ENCODE measurements around the gene CXCL3. TPM values are rescaled to one million over a fixed set of nuclear protein-coding genes. Genes with fewer than 3 reads are reported as not detected.

Gene CXCL3
- total RNA-seq, 1 experiment from 2014 or later, result 1.9 TPM

DNA sequence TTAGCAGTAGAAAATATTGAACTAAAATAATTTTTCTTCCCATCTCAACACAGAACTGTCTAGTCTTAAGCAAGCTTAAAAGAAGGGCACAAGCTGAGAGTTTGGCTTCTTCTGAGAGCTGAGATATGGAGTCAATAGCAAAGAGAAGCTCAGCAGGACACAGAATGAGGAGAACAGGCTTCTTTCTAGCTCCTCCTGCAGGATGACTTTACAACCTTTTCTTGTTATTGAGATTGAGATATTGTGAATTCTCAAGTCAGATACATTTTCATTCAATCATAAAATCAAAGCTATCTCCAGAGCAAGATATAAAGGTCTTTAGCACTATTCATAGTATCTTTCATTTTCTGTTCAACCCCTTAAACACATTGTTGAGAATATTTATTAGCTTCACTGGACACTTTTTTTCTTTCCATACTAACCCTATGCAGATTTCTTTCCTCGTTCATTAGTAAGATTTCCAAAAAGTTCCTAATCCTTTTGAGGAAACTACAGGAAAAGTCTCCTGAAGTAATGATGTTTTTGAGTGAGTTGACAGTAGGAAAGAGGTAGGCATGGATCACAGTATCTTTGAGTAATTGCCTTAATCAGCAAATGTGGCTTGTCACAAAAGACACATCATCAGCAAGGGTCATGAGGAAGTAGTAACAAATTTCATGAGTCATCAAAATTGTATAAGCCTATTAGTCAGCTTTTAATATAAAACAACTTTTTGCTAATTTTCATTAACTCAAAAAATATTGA, 17.8 kb upstream of the CXCL3 start (continued):
- no peak for TF ChIP-seq ZBTB33 (IDR thresholded peaks at IDR 0.05; ENCODE audit: extremely low read depth, insufficient replicate concordance, low read length)

DNA sequence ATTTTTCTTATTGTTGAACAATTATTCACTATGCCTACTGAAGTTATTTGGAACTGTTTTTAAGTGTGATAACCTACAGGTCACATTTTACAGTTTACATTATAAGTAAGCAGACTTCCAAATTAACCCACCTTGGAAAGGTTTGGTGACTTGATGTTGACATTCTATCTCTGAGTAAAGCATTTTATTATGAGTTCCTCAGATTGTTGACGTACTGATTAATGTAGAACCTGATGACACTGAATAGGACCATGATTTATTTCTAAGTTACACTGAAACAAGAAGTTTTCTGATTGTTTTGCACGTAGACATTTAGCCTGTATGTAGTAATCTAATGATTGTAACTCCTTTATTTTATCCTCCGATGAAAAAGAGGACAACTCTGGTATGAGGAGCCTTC, 17.0 kb upstream of the CXCL3 start:
- POLR2A ChIA-PET, result interaction anchor here (1.2 to 2.4 kb wide), 3 partner anchors 10 to 43 kb away, joined by 3 to 7 read pairs (median 6); partner anchors contain the start of gene CXCL2
- intact Hi-C loops (cut with micrococcal nuclease), result loop anchor here (5.0 kb wide), 1 partner anchor 42 kb away; the partner anchor contains the start of gene CXCL2
- no peaks in the 10 kb centered on the region for H3K36me3 ChIP-seq (ENCODE audit: control insufficient read depth in 1 of 2, insufficient read depth in 2 of 2, low read length in 2 of 2)
- TF ChIP-seq RAD21 (IDR thresholded peaks at IDR 0.05; ENCODE audit: low read depth) (no peak), ZBTB33 (IDR thresholded peaks at IDR 0.05; ENCODE audit: extremely low read depth, insufficient replicate concordance, low read length) (no peak), ZNF274 (IDR thresholded peaks at IDR 0.05; ENCODE audit: low read depth, low read length) (no peak), POLR2AphosphoS5 (IDR thresholded peaks at IDR 0.05; ENCODE audit: low read depth, low read length) (no peak), ZFX (IDR thresholded peaks at IDR 0.05) (no peak), EZH2phosphoT487 (IDR thresholded peaks at IDR 0.05; ENCODE audit: borderline replicate concordance) (no peak)
- H3K9ac ChIP-seq (ENCODE audit: low read length), result no peak overlapping the region
- BruUV-seq (replicated peaks), result no TSS peak
- DNase-seq (ENCODE audit: low read depth, low spot score) (no peak), ATAC-seq (no peak)
- H3K4me1 ChIP-seq (ENCODE audit: control insufficient read depth in 1 of 2, insufficient read depth in 2 of 2, low read length in 2 of 2), result peaks cover 8 to 15% of the 10 kb centered on the region in 2 experiments
- no peaks in the 10 kb centered on the region for H3K27me3 ChIP-seq (ENCODE audit: insufficient read depth, low read length)
- CTCF ChIA-PET, result interaction anchor here (0.6 to 1.9 kb wide), 5 partner anchors 11 to 79 kb away, joined by 3 to 7 read pairs (median 3); partner anchors contain the start of gene CXCL3
- H4K20me1 ChIP-seq (ENCODE audit: insufficient read depth), result no peaks in the 10 kb centered on the region
- no peaks in the 10 kb centered on the region for H3K9me2 ChIP-seq (ENCODE audit: insufficient read depth)
- peak overlapping the region; percentile 93 for H2AFZ ChIP-seq (ENCODE audit: low read depth, low read length, poor library complexity, severe bottlenecking)
- no peaks in the 10 kb centered on the region for H3K79me2 ChIP-seq (ENCODE audit: insufficient read depth, low read length)
- no peak overlapping the region for H3K27ac ChIP-seq (ENCODE audit: low read depth, low read length)
- RAD21 ChIA-PET (ENCODE audit: low non-redundant PET in 1 of 2, low total read pairs in 2 of 2, uncharacterized antibody in 2 of 2, unreplicated experiment in 2 of 2), result no interaction called here
- H3K4me2 ChIP-seq (ENCODE audit: low read length), result no peak overlapping the region
- H3K4me3 ChIP-seq (replicated peaks in 1 of 2; ENCODE audit: low read depth in 1 of 2, low read length in 2 of 2), result no peak overlapping the region
- no peaks in the 10 kb centered on the region for H3K9me3 ChIP-seq (ENCODE audit: control insufficient read depth in 1 of 2, insufficient read depth in 1 of 2, low read depth in 1 of 2, low read length in 2 of 2)

Data from HCT116 (cell line).